AG04449 (cell line): Measurements from ENCODE around the gene CHST11.

Experiments
- CTCF ChIA-PET: fragments of 350-600 bp; formaldehyde crosslinking; extraction: SDS; loops from one replicate; lab custom pipeline; 2021; ENCODE audit warnings: antibody characterized with exemption; lab: Yijun Ruan, JAX
- POLR2A ChIA-PET: fragments of 400-600, 350-600 bp; formaldehyde crosslinking; extraction: SDS; loops from one replicate; lab custom pipeline; 2020; ENCODE audit warnings: antibody characterized with exemption, inconsistent platforms; lab: Yijun Ruan, JAX
- DNase-seq: peaks from one replicate; pipeline ENCODE4 v3.0.0-alpha.2; 2010; ENCODE audit warnings: low read depth, low spot score
- H3K4me3 ChIP-seq: 2 replicates; pipeline ENCODE4 v1.5.1; 2011; ENCODE audit warnings: low read depth, mild to moderate bottlenecking, control low read depth, low read length
- TF ChIP-seq, protein P1 (sequence below): IDR thresholded peaks from one replicate; pipeline ENCODE4 v1.5.1; 2011; ENCODE audit warnings: mild to moderate bottlenecking, moderate library complexity, low read length, control low read depth, inconsistent platforms; ENCODE audit not compliant: insufficient read depth; ENCODE audit errors: missing control alignments

CHST11 gene

DNA sequence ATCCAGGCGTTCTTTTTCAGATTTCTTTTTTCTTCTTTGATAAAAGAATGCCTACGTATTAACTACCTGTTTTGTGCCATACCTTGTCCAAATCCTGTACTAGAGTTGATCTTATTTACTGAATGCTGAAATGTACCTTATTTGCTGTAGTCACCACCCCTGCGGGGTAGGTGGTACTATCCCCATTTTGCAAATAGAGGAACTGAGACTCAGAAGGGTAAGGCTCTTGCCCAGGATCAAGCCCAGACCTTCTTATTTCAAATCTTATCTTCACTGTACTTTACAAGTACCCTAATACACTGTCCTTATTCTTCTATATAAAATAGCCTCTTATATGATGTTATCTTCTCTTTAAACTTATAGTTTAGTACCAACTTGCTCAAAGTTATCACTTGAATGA lies 294.8 kb downstream of the CHST11 start:
- DNase-seq, result no peak
- POLR2A ChIA-PET, result no interaction called here

GRCh38 chr12:104752016-104752415 lies 295.3 kb downstream of the CHST11 start:
- DNase-seq, result no peak
- TF ChIP-seq, protein P1, sequence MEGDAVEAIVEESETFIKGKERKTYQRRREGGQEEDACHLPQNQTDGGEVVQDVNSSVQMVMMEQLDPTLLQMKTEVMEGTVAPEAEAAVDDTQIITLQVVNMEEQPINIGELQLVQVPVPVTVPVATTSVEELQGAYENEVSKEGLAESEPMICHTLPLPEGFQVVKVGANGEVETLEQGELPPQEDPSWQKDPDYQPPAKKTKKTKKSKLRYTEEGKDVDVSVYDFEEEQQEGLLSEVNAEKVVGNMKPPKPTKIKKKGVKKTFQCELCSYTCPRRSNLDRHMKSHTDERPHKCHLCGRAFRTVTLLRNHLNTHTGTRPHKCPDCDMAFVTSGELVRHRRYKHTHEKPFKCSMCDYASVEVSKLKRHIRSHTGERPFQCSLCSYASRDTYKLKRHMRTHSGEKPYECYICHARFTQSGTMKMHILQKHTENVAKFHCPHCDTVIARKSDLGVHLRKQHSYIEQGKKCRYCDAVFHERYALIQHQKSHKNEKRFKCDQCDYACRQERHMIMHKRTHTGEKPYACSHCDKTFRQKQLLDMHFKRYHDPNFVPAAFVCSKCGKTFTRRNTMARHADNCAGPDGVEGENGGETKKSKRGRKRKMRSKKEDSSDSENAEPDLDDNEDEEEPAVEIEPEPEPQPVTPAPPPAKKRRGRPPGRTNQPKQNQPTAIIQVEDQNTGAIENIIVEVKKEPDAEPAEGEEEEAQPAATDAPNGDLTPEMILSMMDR, result no peak
- CTCF ChIA-PET, result interaction anchor here (1.1 kb wide), 1 partner anchor 370 kb away, joined by 5 read pairs; no protein-coding TSS in a partner anchor
- H3K4me3 ChIP-seq, result no peak overlapping the region
- POLR2A ChIA-PET, result no interaction called here

More for the DNA sequence above, 294.8 kb downstream of the CHST11 start:
- CTCF ChIA-PET, result no interaction called here
- TF ChIP-seq, protein P1, result no peak
- no peak overlapping the region for H3K4me3 ChIP-seq

- DNase-seq, result no peak
- POLR2A ChIA-PET, result no interaction called here
- H3K4me3 ChIP-seq, result no peak overlapping the region
- TF ChIP-seq, protein P1, result no peak
- CTCF ChIA-PET, result interaction anchor here (1.1 kb wide), 1 partner anchor 371 kb away, joined by 5 read pairs; no protein-coding TSS in a partner anchor
These were observed 296.1 kb downstream of the CHST11 start for GRCh38 chr12:104752881-104753280.

DNA sequence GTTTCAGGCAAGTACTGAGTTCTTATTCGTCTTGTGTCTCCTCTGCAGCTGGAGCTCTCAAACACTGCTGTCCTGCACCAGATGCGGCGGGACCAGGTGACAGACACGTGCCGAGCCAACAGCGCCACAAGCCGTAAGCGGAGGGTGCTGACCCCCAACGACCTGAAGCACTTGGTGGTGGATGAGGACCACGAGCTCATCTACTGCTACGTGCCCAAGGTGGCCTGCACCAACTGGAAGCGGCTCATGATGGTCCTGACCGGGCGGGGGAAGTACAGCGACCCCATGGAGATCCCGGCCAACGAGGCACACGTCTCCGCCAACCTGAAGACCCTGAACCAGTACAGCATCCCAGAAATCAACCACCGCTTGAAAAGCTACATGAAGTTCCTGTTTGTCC lies 300.2 kb downstream of the CHST11 start:
- CTCF ChIA-PET, result interaction anchor here (1.7 kb wide), 1 partner anchor 10 kb away, joined by 7 read pairs; no protein-coding TSS in a partner anchor
- POLR2A ChIA-PET, result no interaction called here

DNA sequence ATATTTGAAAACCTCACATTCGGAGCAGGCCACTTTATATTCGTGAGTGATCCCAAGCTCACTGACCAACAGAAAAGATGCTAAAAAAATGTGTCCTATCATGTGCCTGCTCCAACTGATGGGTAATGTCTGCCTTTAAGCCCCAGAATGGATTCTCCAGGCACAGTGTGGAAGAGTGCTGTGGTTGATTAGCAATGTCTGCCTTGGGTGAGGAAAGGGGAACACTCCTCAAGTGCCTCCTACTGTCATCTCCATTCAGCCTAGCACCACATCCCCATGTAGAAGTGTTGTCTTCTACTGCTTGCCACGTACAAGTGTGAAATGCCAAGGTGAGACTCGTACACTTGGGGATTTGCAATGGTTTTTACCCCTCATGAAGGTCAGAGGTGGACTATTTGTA lies 302.0 kb downstream of the CHST11 start:
- H3K4me3 ChIP-seq, result no peak overlapping the region
- POLR2A ChIA-PET, result no interaction called here
- CTCF ChIA-PET, result no interaction called here
- DNase-seq, result no peak
- TF ChIP-seq, protein P1, result no peak

More for the DNA sequence above, 300.2 kb downstream of the CHST11 start:
- H3K4me3 ChIP-seq, result no peak overlapping the region
- DNase-seq, result no peak
- TF ChIP-seq, protein P1, result no peak

DNA sequence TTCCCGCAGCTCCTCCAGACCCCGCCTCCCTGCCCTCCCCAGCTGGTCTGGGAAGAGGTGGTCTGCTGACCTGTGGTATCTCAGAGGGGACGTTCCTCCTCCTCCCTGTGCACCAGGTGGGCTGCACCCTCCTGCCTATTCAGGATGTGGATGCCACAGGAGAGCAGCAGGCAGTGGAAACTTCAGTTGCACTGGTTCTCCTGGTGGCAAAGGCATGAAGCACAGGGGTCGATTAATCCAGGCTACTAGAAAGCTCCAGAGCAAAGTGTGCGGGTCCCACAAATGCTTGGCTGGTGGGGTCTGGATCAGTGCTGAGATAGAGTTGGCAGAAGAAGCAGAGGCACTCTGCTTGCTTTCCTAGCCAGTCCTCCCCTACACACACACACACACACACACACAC lies 304.3 kb downstream of the CHST11 start:
- ChIA-PET POLR2A (no interaction called here), CTCF (interaction anchor here (1.4 kb wide), 1 partner anchor 9 kb away, joined by 4 read pairs; no protein-coding TSS in a partner anchor)
- DNase-seq, result no peak
- TF ChIP-seq, protein P1, result no peak
- no peak overlapping the region for H3K4me3 ChIP-seq
